ENCODE results near the gene FBXO33.

Gene FBXO33

DNA sequence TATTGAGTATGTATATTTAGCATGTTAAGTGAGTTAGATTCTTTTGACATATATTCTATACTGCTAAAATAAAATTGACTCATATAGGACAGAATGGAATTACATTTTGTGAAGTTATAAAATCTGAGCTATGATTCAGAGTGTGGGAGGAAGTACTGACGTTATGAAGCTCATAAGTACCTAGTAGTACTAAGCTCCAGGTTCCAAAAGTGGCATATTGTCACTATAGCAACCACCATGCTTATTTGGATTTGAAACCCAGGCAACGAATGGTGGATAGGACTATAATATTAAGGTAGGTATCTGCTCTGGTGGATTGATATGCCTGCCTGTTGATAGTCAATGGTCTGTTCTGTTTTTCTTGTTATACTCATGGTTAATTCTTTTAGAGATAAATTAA, 2.2 kb upstream of the FBXO33 start:
- no peak for DNase-seq
- Mint-ChIP-seq H3K36me3 (ENCODE audit: low read depth) (no peaks in the 10 kb centered on the region), H3K4me1 (peaks cover 34% of the 10 kb centered on the region), H3K4me3 (no peak overlapping the region), H3K27me3 (ENCODE audit: low read depth, poor library complexity) (peaks cover under 1% of the 10 kb centered on the region), H3K9me3 (no peaks in the 10 kb centered on the region), H3K27ac (no peak overlapping the region)
- no peak for TF ChIP-seq CTCF (IDR thresholded peaks at IDR 0.05)

GRCh38 chr14:39433452-39433813, 1.2 kb upstream of the FBXO33 start:
- peak overlapping the region; percentile 100 for H3K27ac Mint-ChIP-seq
- DNase-seq: no peak
- no peaks in the 10 kb centered on the region for H3K9me3 Mint-ChIP-seq
- peak overlapping the region; percentile 99 for H3K4me3 Mint-ChIP-seq
- peaks cover 34% of the 10 kb centered on the region for H3K4me1 Mint-ChIP-seq
- H3K36me3 Mint-ChIP-seq (ENCODE audit: low read depth): no peaks in the 10 kb centered on the region
- no peaks in the 10 kb centered on the region for H3K27me3 Mint-ChIP-seq (ENCODE audit: low read depth, poor library complexity)
- no peak for TF ChIP-seq CTCF (IDR thresholded peaks at IDR 0.05)

DNA sequence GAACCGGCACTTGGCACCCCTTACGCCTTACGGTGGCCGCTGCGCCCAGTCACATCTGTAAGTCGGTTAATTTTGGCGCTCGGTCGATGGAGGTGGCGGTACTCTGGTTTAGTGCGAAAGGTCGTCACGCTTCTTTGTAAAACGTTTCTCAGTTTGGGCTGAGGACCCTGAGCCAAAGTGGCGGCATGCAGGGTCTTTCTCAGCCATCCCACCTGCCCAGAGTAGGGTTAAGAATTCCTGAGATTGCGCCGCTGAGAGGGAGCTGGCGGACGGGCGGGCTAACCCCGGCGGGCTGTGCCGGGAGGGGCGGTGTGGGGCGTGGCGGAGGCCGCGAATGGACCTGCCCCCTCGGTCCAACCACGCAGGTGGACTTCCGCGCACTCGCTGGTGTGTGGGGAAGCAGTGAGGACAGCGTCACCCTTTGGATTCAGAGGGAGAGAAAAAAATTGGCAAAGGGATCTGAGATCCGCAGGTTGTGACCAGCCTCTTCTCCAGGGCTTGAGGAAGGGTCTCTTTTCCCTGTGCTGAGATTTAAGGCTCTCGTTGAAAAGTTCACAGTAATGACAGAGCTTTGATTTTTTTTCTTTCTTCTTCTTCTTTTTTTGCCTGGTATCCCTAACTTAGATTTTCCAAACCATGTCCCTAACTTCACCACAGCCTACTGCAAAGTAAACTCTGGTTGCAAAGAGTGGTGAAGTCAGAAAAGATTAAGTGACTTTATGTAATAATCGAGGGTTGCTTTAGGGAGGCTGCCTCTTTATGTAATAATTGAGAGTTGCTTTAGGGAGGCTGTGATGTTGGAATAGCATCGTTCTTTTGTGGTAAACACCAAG, 602 bp upstream of the FBXO33 start:
- H3K4me1 Mint-ChIP-seq: peaks cover 34% of the 10 kb centered on the region
- H3K27me3 Mint-ChIP-seq (ENCODE audit: low read depth, poor library complexity): no peaks in the 10 kb centered on the region
- H3K27ac Mint-ChIP-seq: peak overlapping the region; percentile 100
- H3K4me3 Mint-ChIP-seq: peak overlapping the region; percentile 99
- no peaks in the 10 kb centered on the region for H3K36me3 Mint-ChIP-seq (ENCODE audit: low read depth)
- no peaks in the 10 kb centered on the region for H3K9me3 Mint-ChIP-seq
- no peak for TF ChIP-seq CTCF (IDR thresholded peaks at IDR 0.05)
- peak; percentile 88 for DNase-seq

DNA sequence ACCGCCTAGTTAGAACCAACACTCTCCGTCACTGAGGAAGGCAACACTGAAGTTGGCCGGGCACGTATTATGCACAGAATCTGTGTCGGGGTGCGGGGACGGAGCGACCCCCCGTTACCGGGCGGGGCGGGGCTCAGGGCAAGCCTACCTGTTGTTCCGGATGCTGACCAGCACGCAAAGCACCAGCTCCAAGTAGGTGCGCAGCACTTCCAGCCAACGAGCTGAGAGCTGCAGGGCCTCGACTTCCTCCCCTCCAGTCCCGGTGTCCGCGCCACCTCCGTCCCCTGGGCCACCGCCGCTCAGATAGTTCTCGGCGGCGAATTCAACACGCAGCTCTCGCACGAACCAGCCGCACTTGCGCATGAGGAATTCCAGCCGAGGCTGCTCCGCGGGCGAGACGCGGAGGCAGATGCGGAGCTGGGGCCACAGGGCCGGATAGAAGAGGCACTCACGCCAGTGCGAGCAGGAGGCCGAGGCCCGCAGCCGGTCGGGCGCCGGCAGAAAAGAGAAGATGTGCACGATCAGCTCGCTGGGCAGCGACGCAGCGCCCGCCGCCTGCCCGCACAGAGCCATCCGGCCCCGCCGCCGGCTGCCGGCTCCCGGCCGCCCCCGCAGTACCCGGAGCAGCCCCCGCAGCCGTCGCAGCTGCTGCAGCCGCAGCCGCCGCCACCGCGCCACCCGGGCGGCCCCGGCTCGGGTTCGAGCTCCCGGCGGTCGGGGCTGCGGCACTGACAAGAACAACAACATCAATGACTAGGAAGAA, 636 bp downstream of the FBXO33 start:
- H3K4me3 Mint-ChIP-seq: peak overlapping the region; percentile 99
- H3K27me3 Mint-ChIP-seq (ENCODE audit: low read depth, poor library complexity): no peaks in the 10 kb centered on the region
- DNase-seq: peak; percentile 66
- no peaks in the 10 kb centered on the region for H3K36me3 Mint-ChIP-seq (ENCODE audit: low read depth)
- H3K9me3 Mint-ChIP-seq: no peaks in the 10 kb centered on the region
- peaks cover 35% of the 10 kb centered on the region for H3K4me1 Mint-ChIP-seq
- peak overlapping the region; percentile 100 for H3K27ac Mint-ChIP-seq
- TF ChIP-seq CTCF (IDR thresholded peaks at IDR 0.05): no peak

- peak; percentile 15 for DNase-seq
- H3K36me3 Mint-ChIP-seq (ENCODE audit: low read depth): no peaks in the 10 kb centered on the region
Measured at GRCh38 chr14:39430762-39431415, 1.3 kb downstream of the FBXO33 start.

More at GRCh38 chr14:39430762-39431415, 1.3 kb downstream of the FBXO33 start:
- H3K4me3 Mint-ChIP-seq: peak overlapping the region; percentile 99
- TF ChIP-seq CTCF (IDR thresholded peaks at IDR 0.05): no peak
- no peaks in the 10 kb centered on the region for H3K27me3 Mint-ChIP-seq (ENCODE audit: low read depth, poor library complexity)
- H3K4me1 Mint-ChIP-seq: peaks cover 39% of the 10 kb centered on the region
- H3K9me3 Mint-ChIP-seq: no peaks in the 10 kb centered on the region
- H3K27ac Mint-ChIP-seq: peak overlapping the region; percentile 99
